SH-SY5Y (cell line): Measurements from ENCODE around the gene C7orf33.

Experiments
- GATA2 ChIP-seq: IDR thresholded peaks from 2 replicates; pipeline ENCODE4 v1.6.1; 2011; ENCODE audit warnings: mild to moderate bottlenecking, low read depth, low read length
- GATA3 ChIP-seq: IDR thresholded peaks from 2 replicates; pipeline ENCODE4 v1.6.1; 2011; ENCODE audit warnings: low read depth, mild to moderate bottlenecking, low read length, moderate library complexity

DNA sequence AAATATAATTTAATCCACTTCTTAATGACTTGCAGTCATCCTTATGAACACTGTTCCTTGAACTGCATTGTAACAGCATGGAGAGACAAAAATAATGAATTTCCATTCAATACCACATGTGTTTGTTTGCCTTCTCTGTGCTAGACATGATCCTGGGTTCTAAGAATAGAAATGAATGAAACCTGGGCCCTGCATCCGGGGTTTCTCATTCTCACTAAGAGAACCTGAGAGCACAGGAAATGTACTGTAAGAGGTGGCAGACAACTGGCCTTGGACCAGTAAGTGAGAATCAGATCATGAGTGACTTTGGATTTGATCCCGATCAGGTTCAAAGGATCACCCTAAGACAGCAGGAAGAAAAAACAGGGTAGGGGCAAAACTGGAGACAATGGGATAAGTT is 70.9 kb downstream of the C7orf33 start:
- TF ChIP-seq GATA2 (no peak), GATA3 (no peak)
